T-helper 22 cell (primary cell): ENCODE data around the gene JUP.

Experiments used
- DNase-seq: peaks from one replicate; pipeline ENCODE4 v3.0.0-alpha.2; 2020; ENCODE audit warnings: low read depth

Gene JUP

GRCh38 chr17:41810659-41811548 lies 24.4 kb upstream of the JUP start:
- no peak for DNase-seq

GRCh38 chr17:41806685-41807445 lies 20.4 kb upstream of the JUP start:
- DNase-seq, result no peak

GRCh38 chr17:41803049-41804020 lies 16.8 kb upstream of the JUP start:
- DNase-seq, result no peak

GRCh38 chr17:41801374-41802271 lies 15.1 kb upstream of the JUP start:
- DNase-seq, result peak; percentile 21

GRCh38 chr17:41800601-41801373 lies 14.3 kb upstream of the JUP start:
- DNase-seq, result no peak

GRCh38 chr17:41799366-41799765 lies 12.9 kb upstream of the JUP start:
- DNase-seq, result no peak

GRCh38 chr17:41797377-41797776 lies 10.9 kb upstream of the JUP start:
- no peak for DNase-seq

GRCh38 chr17:41796121-41796895 lies 9.8 kb upstream of the JUP start:
- DNase-seq, result no peak

- no peak for DNase-seq
Measured at GRCh38 chr17:41794540-41794975, 8.0 kb upstream of the JUP start.

- DNase-seq, result no peak
Measured at GRCh38 chr17:41793784-41794539, 7.5 kb upstream of the JUP start.

GRCh38 chr17:41792845-41793783 lies 6.6 kb upstream of the JUP start:
- no peak for DNase-seq

GRCh38 chr17:41787021-41787418 lies 509 bp upstream of the JUP start:
- no peak for DNase-seq

- no peak for DNase-seq
Measured at GRCh38 chr17:41785859-41786226, 668 bp downstream of the JUP start.

GRCh38 chr17:41785091-41785858 lies 1.2 kb downstream of the JUP start:
- no peak for DNase-seq

- no peak for DNase-seq
Measured at GRCh38 chr17:41784207-41784744, 2.2 kb downstream of the JUP start.

GRCh38 chr17:41782142-41782541 lies 4.4 kb downstream of the JUP start:
- no peak for DNase-seq
